OCI-M2 (cell line): Measurements from ENCODE around the gene ZNF436.
"Not testable (repeated sequence)": the region's sequence is repeated elsewhere in the genome, so short reads cannot be mapped to it uniquely, and the experiment has no call there.

Source experiments
- DNase-seq: peaks from one replicate; lab custom pipeline; 2025; ENCODE audit not compliant: unreplicated experiment; lab: John Stamatoyannopoulos, UW

Gene ZNF436

GRCh38 chr1:23392125-23392855 is 22.7 kb upstream of the ZNF436 start:
- DNase-seq, result no peak

- no peak for DNase-seq
These were observed 20.2 kb upstream of the ZNF436 start for GRCh38 chr1:23389837-23390321.

- DNase-seq, result no peak
These were observed 17.9 kb upstream of the ZNF436 start for GRCh38 chr1:23387494-23387893.

- no peak for DNase-seq
These were observed 15.5 kb upstream of the ZNF436 start for GRCh38 chr1:23385119-23385621.

- no peak for DNase-seq
These were observed 14.8 kb upstream of the ZNF436 start for GRCh38 chr1:23384312-23385058.

- DNase-seq, result no peak
These were observed 14.1 kb upstream of the ZNF436 start for GRCh38 chr1:23383577-23384311.

- no peak for DNase-seq
These were observed 11.7 kb upstream of the ZNF436 start for GRCh38 chr1:23381233-23381885.

GRCh38 chr1:23380719-23381118 is 11.1 kb upstream of the ZNF436 start:
- DNase-seq, result no peak

- DNase-seq, result not testable (repeated sequence)
These were observed 10.6 kb upstream of the ZNF436 start for GRCh38 chr1:23380236-23380635.

- DNase-seq, result no peak
These were observed 7.5 kb upstream of the ZNF436 start for GRCh38 chr1:23376890-23377811.

GRCh38 chr1:23374079-23374735 is 4.6 kb upstream of the ZNF436 start:
- not testable (repeated sequence) for DNase-seq

GRCh38 chr1:23371987-23372880 is 2.6 kb upstream of the ZNF436 start:
- DNase-seq, result no peak

GRCh38 chr1:23370709-23371584 is 1.3 kb upstream of the ZNF436 start:
- DNase-seq, result no peak

GRCh38 chr1:23370330-23370708 is 683 bp upstream of the ZNF436 start:
- no peak for DNase-seq

GRCh38 chr1:23368562-23369334 is 888 bp downstream of the ZNF436 start:
- DNase-seq, result peak; percentile 59

GRCh38 chr1:23367791-23368561 is 1.7 kb downstream of the ZNF436 start:
- DNase-seq, result peak; percentile 77
